GM19099 (cell line): ENCODE results near the gene SUMO4.

Source experiments
- POLR2A ChIP-seq: IDR thresholded peaks from 3 replicates; pipeline ENCODE4 v1.6.1; 2011; ENCODE audit warnings: low read depth; ENCODE audit not compliant: insufficient read length; ENCODE audit errors: extremely low read depth

The SUMO4 gene

GRCh38 chr6:149400050-149400449 lies at the start of gene SUMO4:
SUMO4 (plus strand) TSS chr6:149400262; CDS start chr6:149400392, 130 bp downstream.
- TF ChIP-seq POLR2A: no peak

- no peak for TF ChIP-seq POLR2A
Measured at GRCh38 chr6:149354009-149354408, 46.1 kb upstream of the SUMO4 start.

GRCh38 chr6:149356081-149356750 lies 43.8 kb upstream of the SUMO4 start:
- no peak for TF ChIP-seq POLR2A

- no peak for TF ChIP-seq POLR2A
Measured at GRCh38 chr6:149357726-149358538, 42.1 kb upstream of the SUMO4 start.

- no peak for TF ChIP-seq POLR2A
Measured at GRCh38 chr6:149359440-149359839, 40.6 kb upstream of the SUMO4 start.

GRCh38 chr6:149360536-149360935 lies 39.5 kb upstream of the SUMO4 start:
- TF ChIP-seq POLR2A: no peak

GRCh38 chr6:149362289-149362688 lies 37.8 kb upstream of the SUMO4 start:
- TF ChIP-seq POLR2A: no peak

GRCh38 chr6:149363154-149363553 lies 36.9 kb upstream of the SUMO4 start:
- no peak for TF ChIP-seq POLR2A

GRCh38 chr6:149364557-149364956 lies 35.5 kb upstream of the SUMO4 start:
- no peak for TF ChIP-seq POLR2A

- no peak for TF ChIP-seq POLR2A
Measured at GRCh38 chr6:149365197-149365596, 34.9 kb upstream of the SUMO4 start.

- TF ChIP-seq POLR2A: no peak
Measured at GRCh38 chr6:149366267-149366921, 33.7 kb upstream of the SUMO4 start.

- TF ChIP-seq POLR2A: no peak
Measured at GRCh38 chr6:149368065-149368464, 32.0 kb upstream of the SUMO4 start.

GRCh38 chr6:149371154-149371553 lies 28.9 kb upstream of the SUMO4 start:
- TF ChIP-seq POLR2A: no peak

GRCh38 chr6:149372062-149372461 lies 28.0 kb upstream of the SUMO4 start:
- TF ChIP-seq POLR2A: no peak

GRCh38 chr6:149373511-149373910 lies 26.6 kb upstream of the SUMO4 start:
- TF ChIP-seq POLR2A: no peak

- no peak for TF ChIP-seq POLR2A
Measured at GRCh38 chr6:149379977-149380376, 20.1 kb upstream of the SUMO4 start.
